ENCODE results near the gene ICA1. TPM values are rescaled to one million over a fixed set of nuclear protein-coding genes. Genes with fewer than 3 reads are reported as not detected.

Gene ICA1
- total RNA-seq, 1 donor from 2014 or later: 25.5 TPM

- Histone ChIP-seq H3K27ac (no peak overlapping the region), H3K4me3 (no peak overlapping the region), H3K9me3 (no peaks in the 10 kb centered on the region), H3K36me3 (no peaks in the 10 kb centered on the region), H3K27me3 (no peaks in the 10 kb centered on the region), H3K4me1 (no peaks in the 10 kb centered on the region)
- TF ChIP-seq POLR2A (IDR thresholded peaks at IDR 0.05) (no peak), CTCF (IDR thresholded peaks at IDR 0.05) (no peak), POLR2AphosphoS5 (IDR thresholded peaks at IDR 0.05; ENCODE audit: insufficient read depth in 1 of 2, low read depth in 1 of 2) (no peak)
- no peak for DNase-seq (ENCODE audit: extremely low spot score in 2 of 2)
- intact Hi-C loops (cut with DNase I): no loop called here
Measured at GRCh38 chr7:8169171-8169570, 92.8 kb downstream of the ICA1 start.

- no peak for DNase-seq (ENCODE audit: extremely low spot score in 2 of 2)
- intact Hi-C loops (cut with DNase I): no loop called here
- Histone ChIP-seq H3K27me3 (no peaks in the 10 kb centered on the region), H3K36me3 (no peaks in the 10 kb centered on the region), H3K4me3 (no peak overlapping the region), H3K27ac (no peak overlapping the region), H3K4me1 (no peaks in the 10 kb centered on the region), H3K9me3 (no peaks in the 10 kb centered on the region)
- no peak for TF ChIP-seq POLR2AphosphoS5 (IDR thresholded peaks at IDR 0.05; ENCODE audit: insufficient read depth in 1 of 2, low read depth in 1 of 2)
Measured at GRCh38 chr7:8168336-8168735, 93.6 kb downstream of the ICA1 start.

GRCh38 chr7:8165150-8165549, 96.8 kb downstream of the ICA1 start:
- Histone ChIP-seq H3K4me1 (no peaks in the 10 kb centered on the region), H3K36me3 (no peaks in the 10 kb centered on the region), H3K9me3 (no peaks in the 10 kb centered on the region), H3K4me3 (no peak overlapping the region), H3K27ac (no peak overlapping the region), H3K27me3 (no peaks in the 10 kb centered on the region)
- intact Hi-C loops (cut with DNase I): no loop called here
- no peak for DNase-seq (ENCODE audit: extremely low spot score in 2 of 2)
- TF ChIP-seq POLR2AphosphoS5 (IDR thresholded peaks at IDR 0.05; ENCODE audit: insufficient read depth in 1 of 2, low read depth in 1 of 2) (no peak), CTCF (IDR thresholded peaks at IDR 0.05) (no peak), POLR2A (IDR thresholded peaks at IDR 0.05) (no peak)

- Histone ChIP-seq H3K27ac (no peak overlapping the region), H3K36me3 (no peaks in the 10 kb centered on the region), H3K9me3 (no peaks in the 10 kb centered on the region), H3K4me1 (no peaks in the 10 kb centered on the region), H3K27me3 (no peaks in the 10 kb centered on the region), H3K4me3 (no peak overlapping the region)
- DNase-seq (ENCODE audit: extremely low spot score in 2 of 2): no peak
- intact Hi-C loops (cut with DNase I): no loop called here
- TF ChIP-seq CTCF (IDR thresholded peaks at IDR 0.05): no peak
- TF ChIP-seq POLR2AphosphoS5 (IDR thresholded peaks at IDR 0.05; ENCODE audit: insufficient read depth in 1 of 2, low read depth in 1 of 2): no peak
- no peak for TF ChIP-seq POLR2A (IDR thresholded peaks at IDR 0.05)
Measured at GRCh38 chr7:8162181-8162580, 99.8 kb downstream of the ICA1 start.

GRCh38 chr7:8161364-8161828, 100.6 kb downstream of the ICA1 start:
- intact Hi-C loops (cut with DNase I): no loop called here
- Histone ChIP-seq H3K9me3 (no peaks in the 10 kb centered on the region), H3K4me1 (no peaks in the 10 kb centered on the region), H3K4me3 (no peak overlapping the region), H3K36me3 (no peaks in the 10 kb centered on the region), H3K27ac (no peak overlapping the region), H3K27me3 (no peaks in the 10 kb centered on the region)
- TF ChIP-seq POLR2AphosphoS5 (IDR thresholded peaks at IDR 0.05; ENCODE audit: insufficient read depth in 1 of 2, low read depth in 1 of 2): no peak
- TF ChIP-seq CTCF (IDR thresholded peaks at IDR 0.05): no peak
- TF ChIP-seq POLR2A (IDR thresholded peaks at IDR 0.05): no peak
- no peak for DNase-seq (ENCODE audit: extremely low spot score in 2 of 2)
